Measurements from ENCODE around the gene SUN1.
"Not testable (repeated sequence)": the region's sequence is repeated elsewhere in the genome, so short reads cannot be mapped to it uniquely, and the experiment has no call there.

The SUN1 gene

DNA sequence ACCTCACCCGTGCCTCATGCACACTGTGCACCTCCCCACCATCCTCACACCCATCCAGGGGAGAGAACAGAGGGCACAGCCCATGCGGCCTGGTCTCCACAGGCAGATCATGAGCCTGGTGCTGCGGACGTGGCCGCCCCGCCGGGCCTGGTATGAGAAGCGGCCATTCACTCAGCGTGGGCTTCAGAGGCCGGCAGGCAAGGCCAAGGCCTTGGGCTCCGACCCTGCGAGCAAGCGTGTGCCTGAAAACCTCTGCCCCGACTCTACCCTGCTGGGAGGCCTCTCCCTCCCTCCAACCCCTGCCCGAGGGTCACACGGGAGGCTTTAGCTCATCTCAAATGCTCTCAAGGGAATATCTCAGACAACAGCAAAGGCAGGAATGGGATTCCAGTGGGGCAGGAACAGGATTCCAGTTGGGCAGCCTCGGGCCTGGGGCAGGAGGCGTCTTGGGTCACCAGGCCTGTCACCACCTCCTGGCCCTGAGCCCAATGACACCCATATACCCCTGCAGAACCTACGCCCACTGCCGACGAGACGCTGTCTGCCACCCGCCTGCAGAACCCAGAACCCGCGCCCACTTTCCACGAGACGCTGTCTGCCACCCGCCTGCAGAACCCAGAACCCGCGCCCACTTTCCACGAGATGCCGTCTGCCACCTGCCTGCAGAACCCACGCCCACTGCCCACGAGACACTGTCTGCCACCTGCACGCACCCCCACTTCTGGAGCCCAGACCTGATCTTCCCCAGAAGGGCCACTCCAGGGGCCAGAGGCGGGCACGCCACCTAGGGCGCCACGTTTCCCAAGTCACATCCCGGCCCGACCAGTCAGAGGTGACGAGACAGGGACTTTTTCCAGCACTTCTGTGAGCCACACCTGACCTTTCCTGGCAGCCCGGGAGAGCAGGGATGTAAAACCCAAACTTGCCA lies 83.3 kb downstream of the SUN1 start:
- FAIRE-seq (no peak), DNase-seq (ENCODE audit: insufficient read length, low spot score) (no peak)

DNA sequence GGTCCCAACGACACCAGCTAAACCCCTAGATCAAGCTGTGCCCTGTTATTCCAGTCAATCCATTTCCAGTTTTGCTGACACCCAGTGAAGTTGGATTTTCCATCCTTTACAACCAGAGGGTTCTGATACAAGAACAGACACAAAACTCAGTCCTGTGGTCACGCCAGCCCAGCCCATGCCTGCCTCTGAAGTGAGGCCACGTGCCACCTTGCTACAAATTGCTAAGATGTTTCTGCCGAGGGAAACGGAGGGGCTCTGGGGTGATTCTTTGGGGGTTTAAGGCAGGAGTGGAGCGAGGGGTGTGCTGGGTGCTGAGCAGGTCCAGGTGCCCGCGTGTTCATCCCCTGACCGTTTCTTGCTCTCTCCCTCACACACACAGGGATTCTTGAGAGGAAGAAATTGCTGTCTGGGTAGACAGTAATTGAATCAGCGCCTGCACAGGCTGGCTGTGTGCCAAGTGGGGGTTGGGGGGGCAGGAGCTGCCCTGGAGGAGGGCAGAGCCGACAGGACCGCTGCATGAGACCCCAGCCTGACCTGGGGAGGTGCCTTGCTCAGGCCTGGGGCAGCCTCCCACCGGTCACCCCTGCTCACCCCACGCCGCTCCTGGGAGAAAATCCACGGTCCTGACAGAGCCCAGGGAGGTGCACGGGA lies 84.1 kb downstream of the SUN1 start:
- FAIRE-seq (no peak), DNase-seq (ENCODE audit: insufficient read length, low spot score) (no peak)

DNA sequence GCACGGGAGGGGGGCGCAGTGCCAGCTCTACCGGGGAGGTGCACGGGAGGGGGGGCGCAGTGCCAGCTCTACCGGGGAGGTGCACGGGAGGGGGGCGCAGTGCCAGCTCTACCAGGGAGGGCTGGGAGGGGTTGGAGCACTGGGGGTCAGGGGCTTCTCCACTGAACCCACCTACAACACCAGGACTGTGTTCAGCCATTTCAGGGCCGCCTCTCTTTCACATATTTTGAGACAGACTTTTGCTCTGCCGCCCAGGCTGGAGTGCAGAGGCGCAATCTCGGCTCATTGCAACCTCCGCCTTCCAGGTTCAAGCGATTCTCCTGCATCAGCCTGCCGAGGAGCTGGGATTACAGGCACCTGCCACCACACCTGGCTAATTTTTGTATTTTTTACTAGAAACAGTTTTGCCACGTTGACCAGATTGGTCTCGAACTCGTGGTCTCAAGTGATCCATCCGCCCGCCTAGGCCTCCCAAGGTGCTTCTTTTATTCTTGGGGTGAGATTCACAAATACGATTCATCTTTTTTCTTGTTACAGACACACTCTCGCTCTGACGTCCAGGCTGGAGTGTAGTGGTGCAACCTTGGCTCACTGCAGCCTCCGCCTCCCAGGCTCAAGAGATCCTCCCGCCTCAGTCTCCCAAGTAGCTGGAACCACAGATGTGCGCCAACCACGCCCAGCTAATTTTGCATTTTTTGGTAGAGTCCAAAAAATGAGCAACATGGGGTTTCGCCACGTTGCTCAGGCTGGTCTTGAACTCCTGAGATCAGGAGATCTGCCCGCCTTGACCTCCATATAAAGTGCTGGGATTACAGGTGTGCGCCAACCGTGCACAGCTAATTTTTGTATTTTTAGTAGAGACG lies 85.2 kb downstream of the SUN1 start:
- no peak for FAIRE-seq
- no peak for DNase-seq (ENCODE audit: insufficient read length, low spot score)

DNA sequence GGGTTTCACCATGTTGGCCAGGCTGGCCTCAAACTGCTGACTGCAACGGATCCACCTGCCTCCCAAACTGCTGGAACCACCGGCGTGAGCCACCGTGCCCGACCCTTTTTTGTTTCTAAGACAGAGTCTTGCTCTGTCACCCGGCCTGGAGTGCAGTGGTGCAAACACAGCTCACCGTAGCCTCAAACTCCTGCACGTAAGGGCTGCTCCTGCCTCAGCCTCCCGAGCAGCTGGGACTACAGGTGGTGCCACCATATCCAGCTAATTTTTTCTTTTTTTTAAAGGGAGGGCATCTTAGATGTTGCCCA lies 85.8 kb downstream of the SUN1 start:
- no peak for DNase-seq (ENCODE audit: insufficient read length, low spot score)
- FAIRE-seq: no peak

DNA sequence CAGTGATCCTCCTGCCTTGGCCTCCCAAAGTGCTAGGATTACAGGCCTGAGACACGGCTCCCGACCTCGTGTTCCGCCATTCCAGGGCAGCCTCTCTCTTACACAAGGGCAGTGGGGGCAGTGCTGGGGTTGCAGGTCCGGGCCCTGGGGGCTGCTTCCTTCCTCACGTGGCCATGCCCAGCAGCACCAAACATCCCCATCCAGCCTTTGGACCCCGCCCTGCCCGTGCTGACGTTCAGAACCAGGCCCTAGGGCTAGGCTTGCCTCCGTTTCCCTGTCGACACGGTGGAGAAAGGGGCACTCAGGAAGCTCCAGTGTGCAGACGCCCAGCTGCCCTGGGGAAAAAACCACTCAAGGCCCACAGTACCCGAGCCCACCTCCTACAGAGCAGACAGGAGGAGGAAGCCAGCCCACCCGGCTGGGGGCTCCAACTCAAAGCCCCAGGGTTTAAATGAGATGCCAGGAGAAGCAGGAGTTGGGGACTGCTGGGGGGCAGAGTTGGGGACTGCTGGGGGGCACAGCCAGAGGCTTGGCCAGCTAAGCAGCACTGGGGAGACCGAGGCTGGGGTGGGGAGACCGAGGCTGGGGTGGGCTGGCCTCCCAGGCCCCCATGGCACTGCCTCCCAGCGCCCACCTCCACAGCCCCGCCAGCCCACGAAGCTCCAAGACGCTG lies 86.3 kb downstream of the SUN1 start:
- FAIRE-seq (no peak), DNase-seq (ENCODE audit: insufficient read length, low spot score) (no peak)

DNA sequence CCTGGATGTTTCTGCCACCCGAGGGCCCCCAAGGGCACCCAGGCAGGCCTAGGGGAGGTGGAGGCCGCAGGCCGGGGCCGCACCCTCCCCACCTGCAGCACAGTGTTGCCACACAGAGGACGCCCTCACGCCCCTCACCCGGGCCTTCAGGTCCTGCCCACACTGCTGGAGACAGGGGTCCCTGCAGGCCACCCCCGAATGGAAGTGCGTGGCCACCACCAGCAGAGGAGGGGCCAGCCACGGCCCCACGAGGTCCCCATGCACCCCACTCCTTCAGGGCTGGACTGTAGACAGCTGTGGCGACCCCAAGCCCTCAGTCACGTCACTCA lies 86.8 kb downstream of the SUN1 start:
- no peak for FAIRE-seq

DNA sequence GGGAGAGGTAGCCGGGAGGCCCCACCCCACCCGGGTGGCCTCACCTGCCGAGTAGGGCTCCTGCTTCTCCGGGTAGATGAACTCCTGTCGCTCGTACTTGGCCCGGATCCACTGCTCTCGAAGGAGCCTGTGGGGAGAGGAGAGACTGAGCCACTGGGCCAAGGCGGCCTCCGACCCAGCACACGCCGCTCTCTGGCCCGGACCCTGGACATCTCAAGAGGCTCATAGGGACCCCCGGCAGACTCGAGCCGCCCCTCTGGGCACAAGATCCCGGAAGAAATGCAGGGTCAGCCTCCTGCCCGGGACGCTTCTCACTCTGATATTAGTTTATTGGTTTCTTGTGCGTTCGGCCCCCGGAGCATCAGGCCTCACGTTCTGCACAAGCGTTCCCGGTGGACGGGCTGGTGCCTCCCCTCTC lies 87.7 kb downstream of the SUN1 start:
- DNase-seq (ENCODE audit: insufficient read length, low spot score): no peak
- FAIRE-seq: no peak

More for the DNA sequence above, 86.8 kb downstream of the SUN1 start:
- DNase-seq (ENCODE audit: insufficient read length, low spot score): no peak

DNA sequence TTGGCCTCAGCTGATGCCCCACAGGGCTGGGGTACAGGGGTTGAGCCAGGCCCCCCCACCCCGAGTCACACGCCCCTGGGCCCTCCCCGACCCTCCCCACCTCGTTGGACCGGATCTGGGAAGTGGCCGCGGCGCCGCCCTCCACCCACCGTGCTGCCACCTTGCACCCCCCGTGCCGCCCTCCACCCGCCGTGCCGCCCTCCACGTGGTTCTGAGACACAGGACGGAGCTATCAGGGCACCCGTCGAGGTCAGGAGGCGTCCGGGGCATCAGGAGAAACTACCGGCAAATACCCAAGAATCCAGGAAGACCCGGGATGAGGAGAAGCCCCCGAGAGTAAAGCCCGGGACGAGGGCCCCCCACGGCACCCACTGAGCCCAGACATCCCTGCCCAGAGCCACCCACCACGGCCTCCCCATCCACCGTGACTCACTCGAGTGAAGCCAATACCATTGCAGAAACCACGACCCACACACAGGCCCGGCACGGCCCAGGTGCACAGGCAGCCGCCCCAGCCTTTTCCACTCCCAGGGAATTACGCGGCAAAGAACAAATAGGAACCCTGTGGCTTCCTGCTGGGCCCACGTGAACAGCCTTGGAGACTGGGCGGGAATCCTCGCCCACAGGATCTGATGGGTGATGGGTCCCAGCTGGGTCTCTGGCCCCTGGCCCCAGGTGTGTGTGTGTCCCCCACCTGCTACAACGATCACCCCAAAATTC lies 88.2 kb downstream of the SUN1 start:
- no peak for FAIRE-seq
- DNase-seq (ENCODE audit: insufficient read length, low spot score): no peak

DNA sequence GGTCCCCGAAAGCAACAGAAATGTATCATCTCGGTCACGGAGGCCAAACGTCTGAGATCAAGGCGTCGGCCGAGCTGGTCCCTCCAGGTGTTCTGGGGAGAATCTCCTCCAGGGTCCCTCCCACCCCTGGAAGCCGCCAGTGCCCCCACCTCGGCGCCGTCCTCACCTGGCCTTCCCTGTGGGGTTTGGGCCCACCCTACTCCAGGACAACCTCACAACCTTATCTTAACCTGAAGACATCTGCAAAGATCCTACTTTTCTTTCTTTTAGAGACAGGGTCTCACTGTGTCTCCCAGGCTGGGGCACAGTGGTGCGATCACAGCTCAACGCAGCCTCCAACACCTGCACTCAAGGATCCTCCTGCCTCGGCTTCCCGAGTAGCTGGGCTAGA lies 88.8 kb downstream of the SUN1 start:
- no peak for DNase-seq (ENCODE audit: insufficient read length, low spot score)
- FAIRE-seq: no peak

DNA sequence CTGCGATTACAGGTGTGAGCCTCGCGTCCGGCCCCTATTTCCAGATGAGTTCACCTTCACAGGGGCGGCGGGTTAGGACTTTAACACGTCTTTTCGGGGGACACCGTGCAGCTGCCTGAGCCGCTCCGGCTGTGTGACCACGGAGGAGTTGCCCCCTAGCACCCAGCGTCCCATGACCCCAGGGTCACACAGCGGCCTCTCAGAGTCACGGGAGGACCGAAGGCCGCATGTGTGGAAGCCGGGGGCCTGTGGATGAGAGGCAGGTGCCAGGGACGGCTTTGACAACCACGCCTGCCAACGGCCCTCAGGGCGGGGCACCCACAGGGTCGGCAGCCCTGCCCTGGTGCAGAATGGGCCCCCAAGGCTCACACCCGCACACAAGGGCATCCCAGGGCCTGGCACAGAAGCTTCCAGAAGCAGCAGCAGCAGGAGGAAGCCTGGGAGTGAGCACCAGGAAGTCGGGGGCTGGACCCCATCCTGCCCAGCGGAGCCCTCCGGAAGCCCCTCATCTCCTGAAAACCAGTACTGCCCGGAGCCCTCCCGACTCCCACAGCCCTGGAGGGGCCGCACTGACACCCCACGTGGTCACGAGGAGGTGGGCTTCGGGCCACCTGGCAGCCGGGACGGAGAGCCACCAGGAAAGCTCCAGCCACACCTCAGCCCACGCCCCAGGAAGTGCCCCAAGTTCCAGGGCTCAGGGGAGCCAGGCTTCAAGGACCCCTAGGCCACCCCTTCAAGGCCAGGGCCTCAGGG lies 89.5 kb downstream of the SUN1 start:
- FAIRE-seq: peak; percentile 71
- no peak for DNase-seq (ENCODE audit: insufficient read length, low spot score)

DNA sequence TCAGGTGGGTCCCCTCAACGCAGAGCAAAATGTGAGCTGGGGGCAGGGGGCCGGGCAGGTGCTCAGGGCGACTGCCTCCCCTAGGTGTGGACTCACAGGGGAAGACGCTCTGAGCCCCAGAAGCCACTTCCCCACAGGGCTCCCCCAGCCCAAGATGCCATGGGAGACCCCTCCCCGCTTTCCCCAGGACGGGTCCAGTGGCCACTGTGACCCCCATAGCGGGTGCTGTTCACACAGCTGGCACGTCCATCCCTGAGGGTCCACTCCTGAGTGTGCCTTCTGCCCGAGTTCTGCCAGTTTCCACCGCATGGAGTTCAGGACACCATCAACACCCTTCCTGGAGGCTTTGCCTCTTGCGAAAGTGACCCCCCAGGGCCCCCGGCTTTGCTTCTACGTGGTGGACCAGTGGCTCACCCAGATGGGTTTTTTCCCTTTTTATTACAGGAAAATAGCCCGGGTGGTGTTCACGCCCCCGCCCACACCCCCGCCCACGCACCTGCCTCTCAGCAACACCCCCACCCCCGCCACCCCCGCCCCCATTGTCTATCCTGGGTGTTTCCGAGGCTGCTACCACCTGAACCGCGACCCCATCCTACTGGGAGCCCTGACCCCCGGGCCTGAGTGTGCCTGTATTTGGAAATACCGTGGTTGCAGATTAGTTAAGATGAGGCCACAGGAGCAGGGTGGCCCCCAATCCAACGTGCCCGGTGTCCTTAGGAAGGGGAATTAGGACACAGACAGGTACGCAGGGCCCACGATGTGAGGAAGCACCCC lies 90.2 kb downstream of the SUN1 start:
- FAIRE-seq (no peak), DNase-seq (ENCODE audit: insufficient read length, low spot score) (peak; percentile 50)

DNA sequence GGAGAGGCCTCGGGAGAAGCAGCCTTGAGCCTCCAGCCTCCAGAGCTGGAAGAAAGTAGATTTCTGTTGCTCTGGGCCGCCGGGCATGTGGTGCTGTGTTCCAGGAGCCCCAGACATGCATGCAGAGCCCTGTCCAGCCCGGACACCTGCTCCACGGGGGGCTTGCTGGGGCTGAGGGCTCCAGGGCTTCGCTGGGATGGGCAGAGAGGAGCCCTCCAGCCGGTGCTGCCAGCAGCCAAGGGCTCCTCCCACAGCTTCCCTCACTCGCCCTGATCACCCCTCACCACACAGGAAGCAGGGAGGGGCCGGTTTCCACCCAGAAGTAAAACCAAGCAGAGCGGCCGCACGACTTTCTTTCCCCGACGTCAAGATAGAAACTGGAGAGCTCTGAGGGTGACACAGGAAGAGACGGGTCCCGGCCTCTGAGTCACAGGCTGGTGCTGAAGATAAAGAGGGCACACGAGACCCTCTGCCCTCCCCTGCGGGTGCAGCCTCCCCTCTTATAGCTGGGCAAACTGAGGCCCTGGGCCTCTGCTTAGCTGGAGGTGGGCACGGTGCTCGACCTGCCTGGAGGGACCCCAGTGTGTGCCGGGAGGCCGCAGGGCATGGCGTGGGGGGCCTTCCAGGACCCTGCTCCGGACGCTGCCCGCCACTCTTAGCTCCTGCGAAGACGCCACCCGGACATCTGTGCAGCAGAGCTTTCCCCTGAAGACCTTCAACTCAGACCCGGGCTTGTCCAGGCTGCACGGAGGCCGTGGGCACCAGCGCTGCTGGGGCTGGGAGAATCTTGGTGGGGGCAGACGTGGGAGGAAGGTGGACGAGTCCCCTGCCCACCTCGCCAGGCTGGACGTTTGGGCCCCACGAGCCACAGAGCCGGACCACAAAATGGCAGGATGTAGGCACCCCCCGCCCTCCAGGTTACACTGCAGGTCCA lies 91.1 kb downstream of the SUN1 start:
- FAIRE-seq (peak; percentile 100), DNase-seq (ENCODE audit: insufficient read length, low spot score) (peak; percentile 98)

DNA sequence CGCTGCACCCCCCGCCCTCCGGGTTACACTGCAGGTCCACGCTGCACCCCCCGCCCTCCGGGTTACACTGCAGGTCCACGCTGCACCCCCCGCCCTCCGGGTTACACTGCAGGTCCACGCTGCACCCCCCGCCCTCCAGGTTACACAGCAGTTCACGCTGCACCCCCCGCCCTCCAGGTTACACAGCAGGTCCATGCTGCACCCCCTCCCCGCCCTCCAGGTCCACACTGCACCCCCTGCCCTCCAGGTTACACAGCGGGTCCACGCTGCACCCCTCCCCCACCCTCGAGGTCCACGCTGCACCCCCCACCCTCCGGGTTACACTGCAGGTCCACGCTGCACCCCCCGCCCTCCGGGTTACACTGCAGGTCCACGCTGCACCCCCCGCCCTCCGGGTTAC lies 91.8 kb downstream of the SUN1 start:
- FAIRE-seq; DNase-seq (ENCODE audit: insufficient read length, low spot score): not testable (repeated sequence)

Measured in GM19239 (cell line).